SK-N-SH treated with all-trans-retinoic acid at 6 μM for 48 hours (cell line): ENCODE results near the gene NPIPA1.

ENCODE experiments used
- ATAC-seq: fragments of 200-7000 bp; cut with Tn5 transposase; 3 replicates; pipeline ENCODE4 v1.9.1; 2020; ENCODE audit warnings: mild to moderate bottlenecking, moderate library complexity
- ARNTL ChIP-seq: fragments of 450-650 bp; formaldehyde crosslinking; IDR thresholded peaks from 2 replicates; pipeline ENCODE4 v1.5.0; 2020; ENCODE audit warnings: low read depth, mild to moderate bottlenecking, moderate library complexity, borderline replicate concordance
- CSDC2 ChIP-seq: fragments of 250-450 bp; sonication (Bioruptor Pico); IDR thresholded peaks from 2 replicates; pipeline ENCODE4 v1.5.0; 2020; ENCODE audit warnings: mild to moderate bottlenecking, moderate library complexity
- CSRNP3 ChIP-seq: fragments of 250-450 bp; sonication (Bioruptor Pico); IDR thresholded peaks from 2 replicates; pipeline ENCODE4 v1.5.1; 2021; ENCODE audit warnings: mild to moderate bottlenecking, moderate library complexity
- ESRRG ChIP-seq: fragments of 250-450 bp; sonication (Bioruptor Pico); IDR thresholded peaks from 2 replicates; pipeline ENCODE4 v1.6.1; 2021; ENCODE audit warnings: mild to moderate bottlenecking
- GLIS3 ChIP-seq: fragments of 250-450 bp; sonication (Bioruptor Pico); IDR thresholded peaks from 2 replicates; pipeline ENCODE4 v1.5.0; 2020; ENCODE audit warnings: mild to moderate bottlenecking, moderate library complexity
- ISL1 ChIP-seq: fragments of 250-450 bp; sonication (Bioruptor Pico); IDR thresholded peaks from 2 replicates; pipeline ENCODE4 v2.1.2; 2022; ENCODE audit warnings: mild to moderate bottlenecking, moderate library complexity
- OSR1 ChIP-seq: fragments of 250-450 bp; sonication (Bioruptor Pico); IDR thresholded peaks from 2 replicates; pipeline ENCODE4 v1.8.0; 2022; ENCODE audit warnings: moderate library complexity, mild to moderate bottlenecking, inconsistent platforms
- PPARA ChIP-seq: fragments of 250-450 bp; sonication (Bioruptor Pico); IDR thresholded peaks from 2 replicates; pipeline ENCODE4 v1.5.0; 2020; ENCODE audit warnings: mild to moderate bottlenecking, borderline replicate concordance
- RARB ChIP-seq: fragments of 250-450 bp; sonication (Bioruptor Pico); IDR thresholded peaks from 2 replicates; pipeline ENCODE4 v1.8.0; 2021; ENCODE audit warnings: mild to moderate bottlenecking, moderate library complexity
- TCF4 ChIP-seq: fragments of 250-450 bp; sonication (Bioruptor Pico); IDR thresholded peaks from 2 replicates; pipeline ENCODE4 v1.8.0; 2021; ENCODE audit warnings: mild to moderate bottlenecking, moderate library complexity, borderline replicate concordance
- TOX ChIP-seq: fragments of 250-450 bp; sonication (Bioruptor Pico); IDR thresholded peaks from 2 replicates; pipeline ENCODE4 v1.8.0; 2021; ENCODE audit warnings: mild to moderate bottlenecking, moderate library complexity, borderline replicate concordance
- TSHZ2 ChIP-seq: fragments of 250-450 bp; sonication (Bioruptor Pico); IDR thresholded peaks from 2 replicates; pipeline ENCODE4 v1.5.0; 2020; ENCODE audit warnings: mild to moderate bottlenecking, moderate library complexity
- ZC3H10 ChIP-seq: fragments of 250-450 bp; sonication (Bioruptor Pico); IDR thresholded peaks from 2 replicates; pipeline ENCODE4 v1.5.1; 2021; ENCODE audit warnings: mild to moderate bottlenecking, moderate library complexity
- ZFP3 ChIP-seq: fragments of 250-450 bp; sonication (Bioruptor Pico); IDR thresholded peaks from 2 replicates; pipeline ENCODE4 v1.5.0; 2020; ENCODE audit warnings: mild to moderate bottlenecking, moderate library complexity
- ZFP30 ChIP-seq: fragments of 450-650 bp; formaldehyde crosslinking; IDR thresholded peaks from 2 replicates; pipeline ENCODE4 v1.5.0; 2022; ENCODE audit warnings: mild to moderate bottlenecking, moderate library complexity
- ZNF565 ChIP-seq: fragments of 450-650 bp; formaldehyde crosslinking; conservative IDR thresholded peaks from 2 replicates; pipeline ENCODE4 v1.5.0; 2020; ENCODE audit warnings: low read depth, mild to moderate bottlenecking, moderate library complexity
- ZNF70 ChIP-seq: fragments of 450-650 bp; formaldehyde crosslinking; IDR thresholded peaks from 2 replicates; pipeline ENCODE4 v1.5.0; 2020; ENCODE audit warnings: mild to moderate bottlenecking, moderate library complexity
- TF ChIP-seq, protein P1 (sequence below): fragments of 250-450 bp; sonication (Bioruptor Pico); IDR thresholded peaks from 2 replicates; pipeline ENCODE4 v1.8.0; 2021; ENCODE audit warnings: low read depth, mild to moderate bottlenecking, moderate library complexity, borderline replicate concordance
- TF ChIP-seq, protein P2 (sequence below): fragments of 250-450 bp; sonication (Bioruptor Pico); IDR thresholded peaks from 2 replicates; pipeline ENCODE4 v1.8.0; 2020; ENCODE audit warnings: mild to moderate bottlenecking, moderate library complexity, borderline replicate concordance
- TF ChIP-seq, protein P3 (sequence below): fragments of 250-450 bp; sonication (Bioruptor Pico); IDR thresholded peaks from 2 replicates; pipeline ENCODE4 v1.5.1; 2020; ENCODE audit warnings: low read depth, mild to moderate bottlenecking, moderate library complexity

Gene NPIPA1

DNA sequence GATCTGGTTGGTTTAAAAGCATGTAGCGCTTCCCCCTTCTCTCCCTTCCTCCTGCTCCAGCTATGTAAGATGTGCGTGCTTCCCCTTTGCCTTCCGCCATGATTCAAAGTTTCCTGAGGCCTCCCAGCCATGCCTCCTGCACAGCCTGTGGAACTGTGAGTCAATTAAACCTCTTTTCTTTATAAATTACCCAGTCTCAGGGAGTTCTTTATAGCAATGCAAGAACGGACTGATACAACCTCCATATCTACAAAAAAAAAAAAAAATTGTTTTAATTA, 21.0 kb downstream of the NPIPA1 start:
- no peak for ATAC-seq
- TF ChIP-seq CSRNP3 (CRISPR knock-in tag) (no peak), OSR1 (CRISPR knock-in tag) (no peak), TSHZ2 (no peak), ZC3H10 (CRISPR knock-in tag) (no peak), ESRRG (CRISPR knock-in tag) (no peak), ZFP3 (no peak), TOX (CRISPR knock-in tag) (no peak), CSDC2 (CRISPR knock-in tag) (no peak)
- TF ChIP-seq, all 23 proteins: peak for 0

GRCh38 chr16:14958970-14959369, 21.7 kb downstream of the NPIPA1 start:
- TF ChIP-seq ZFP30 (CRISPR knock-in tag) (no peak), GLIS3 (CRISPR knock-in tag) (no peak), TOX (CRISPR knock-in tag) (no peak), RARB (CRISPR knock-in tag) (no peak), ZC3H10 (CRISPR knock-in tag) (no peak), ZNF70 (CRISPR knock-in tag) (no peak), ISL1 (CRISPR knock-in tag) (no peak), ARNTL (CRISPR knock-in tag) (no peak)
- TF ChIP-seq, protein P1, sequence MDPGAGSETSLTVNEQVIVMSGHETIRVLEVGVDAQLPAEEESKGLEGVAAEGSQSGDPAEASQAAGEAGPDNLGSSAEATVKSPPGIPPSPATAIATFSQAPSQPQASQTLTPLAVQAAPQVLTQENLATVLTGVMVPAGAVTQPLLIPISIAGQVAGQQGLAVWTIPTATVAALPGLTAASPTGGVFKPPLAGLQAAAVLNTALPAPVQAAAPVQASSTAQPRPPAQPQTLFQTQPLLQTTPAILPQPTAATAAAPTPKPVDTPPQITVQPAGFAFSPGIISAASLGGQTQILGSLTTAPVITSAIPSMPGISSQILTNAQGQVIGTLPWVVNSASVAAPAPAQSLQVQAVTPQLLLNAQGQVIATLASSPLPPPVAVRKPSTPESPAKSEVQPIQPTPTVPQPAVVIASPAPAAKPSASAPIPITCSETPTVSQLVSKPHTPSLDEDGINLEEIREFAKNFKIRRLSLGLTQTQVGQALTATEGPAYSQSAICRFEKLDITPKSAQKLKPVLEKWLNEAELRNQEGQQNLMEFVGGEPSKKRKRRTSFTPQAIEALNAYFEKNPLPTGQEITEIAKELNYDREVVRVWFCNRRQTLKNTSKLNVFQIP (CRISPR knock-in tag) = no peak
- TF ChIP-seq, protein P2, sequence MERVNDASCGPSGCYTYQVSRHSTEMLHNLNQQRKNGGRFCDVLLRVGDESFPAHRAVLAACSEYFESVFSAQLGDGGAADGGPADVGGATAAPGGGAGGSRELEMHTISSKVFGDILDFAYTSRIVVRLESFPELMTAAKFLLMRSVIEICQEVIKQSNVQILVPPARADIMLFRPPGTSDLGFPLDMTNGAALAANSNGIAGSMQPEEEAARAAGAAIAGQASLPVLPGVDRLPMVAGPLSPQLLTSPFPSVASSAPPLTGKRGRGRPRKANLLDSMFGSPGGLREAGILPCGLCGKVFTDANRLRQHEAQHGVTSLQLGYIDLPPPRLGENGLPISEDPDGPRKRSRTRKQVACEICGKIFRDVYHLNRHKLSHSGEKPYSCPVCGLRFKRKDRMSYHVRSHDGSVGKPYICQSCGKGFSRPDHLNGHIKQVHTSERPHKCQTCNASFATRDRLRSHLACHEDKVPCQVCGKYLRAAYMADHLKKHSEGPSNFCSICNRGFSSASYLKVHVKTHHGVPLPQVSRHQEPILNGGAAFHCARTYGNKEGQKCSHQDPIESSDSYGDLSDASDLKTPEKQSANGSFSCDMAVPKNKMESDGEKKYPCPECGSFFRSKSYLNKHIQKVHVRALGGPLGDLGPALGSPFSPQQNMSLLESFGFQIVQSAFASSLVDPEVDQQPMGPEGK = no peak
- TF ChIP-seq, protein P3, sequence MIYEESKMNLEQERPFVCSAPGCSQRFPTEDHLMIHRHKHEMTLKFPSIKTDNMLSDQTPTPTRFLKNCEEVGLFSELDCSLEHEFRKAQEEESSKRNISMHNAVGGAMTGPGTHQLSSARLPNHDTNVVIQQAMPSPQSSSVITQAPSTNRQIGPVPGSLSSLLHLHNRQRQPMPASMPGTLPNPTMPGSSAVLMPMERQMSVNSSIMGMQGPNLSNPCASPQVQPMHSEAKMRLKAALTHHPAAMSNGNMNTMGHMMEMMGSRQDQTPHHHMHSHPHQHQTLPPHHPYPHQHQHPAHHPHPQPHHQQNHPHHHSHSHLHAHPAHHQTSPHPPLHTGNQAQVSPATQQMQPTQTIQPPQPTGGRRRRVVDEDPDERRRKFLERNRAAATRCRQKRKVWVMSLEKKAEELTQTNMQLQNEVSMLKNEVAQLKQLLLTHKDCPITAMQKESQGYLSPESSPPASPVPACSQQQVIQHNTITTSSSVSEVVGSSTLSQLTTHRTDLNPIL (CRISPR knock-in tag) = no peak

GRCh38 chr16:14961405-14962186, 24.4 kb downstream of the NPIPA1 start:
- ATAC-seq = no peak
- TF ChIP-seq ZFP30 (CRISPR knock-in tag) = no peak
- TF ChIP-seq GLIS3 (CRISPR knock-in tag) = no peak
- TF ChIP-seq, protein P3 (CRISPR knock-in tag) = no peak
- no peak for TF ChIP-seq RARB (CRISPR knock-in tag)
- no peak for TF ChIP-seq PPARA (CRISPR knock-in tag)
- TF ChIP-seq CSRNP3 (CRISPR knock-in tag) = no peak
- no peak for TF ChIP-seq ZNF565
- no peak for TF ChIP-seq ZNF70 (CRISPR knock-in tag)
- TF ChIP-seq ESRRG (CRISPR knock-in tag) = no peak
- TF ChIP-seq TSHZ2 = no peak
- no peak for TF ChIP-seq ISL1 (CRISPR knock-in tag)
- no peak for TF ChIP-seq TCF4 (CRISPR knock-in tag)

More at GRCh38 chr16:14958970-14959369, 21.7 kb downstream of the NPIPA1 start:
- no peak for ATAC-seq
